GM19351 (cell line): ENCODE results near the gene ZNF398.
"Not testable (repeated sequence)": the region's sequence is repeated elsewhere in the genome, so short reads cannot be mapped to it uniquely, and the experiment has no call there.

ENCODE experiments used
- ATAC-seq: cut with Tn5 transposase; IDR thresholded peaks from one replicate; pipeline ENCODE4 v1.9.1; 2021; ENCODE audit warnings: mild to moderate bottlenecking, moderate library complexity; ENCODE audit not compliant: unreplicated experiment

The ZNF398 gene

GRCh38 chr7:149147072-149147751, at the start of gene ZNF398:
TSS of gene ZNF398 (plus strand) at chr7:149147453. CDS start at chr7:149147743, 290 bp downstream.
- ATAC-seq, result peak; percentile 67

GRCh38 chr7:149099058-149099457, 48.2 kb upstream of the ZNF398 start:
- ATAC-seq, result no peak

- ATAC-seq, result no peak
Observed at GRCh38 chr7:149100821-149101220, 46.4 kb upstream of the ZNF398 start.

- no peak for ATAC-seq
Observed at GRCh38 chr7:149102666-149103065, 44.6 kb upstream of the ZNF398 start.

- no peak for ATAC-seq
Observed at GRCh38 chr7:149103424-149103823, 43.8 kb upstream of the ZNF398 start.

DNA sequence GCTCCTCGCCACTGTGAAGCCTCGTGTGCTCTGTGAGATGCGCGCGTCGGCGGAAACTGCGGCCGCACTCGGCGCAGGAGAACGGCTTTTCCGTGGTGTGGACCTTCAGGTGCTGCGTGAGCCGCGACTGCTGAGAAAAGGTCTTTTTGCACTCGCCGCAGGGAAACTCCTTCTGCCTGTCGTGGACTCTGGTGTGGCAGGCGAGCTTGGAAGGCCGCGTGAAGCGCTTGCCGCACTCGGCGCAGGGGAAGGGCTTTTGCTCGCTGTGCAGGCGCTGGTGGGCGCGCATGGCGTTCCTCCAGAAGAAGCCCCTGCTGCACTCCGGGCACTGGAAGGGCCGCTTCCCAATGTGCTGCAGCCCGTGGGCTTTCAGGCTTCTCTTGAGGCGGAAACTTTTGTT, 43.0 kb upstream of the ZNF398 start:
- ATAC-seq, result no peak

GRCh38 chr7:149104749-149105148, 42.5 kb upstream of the ZNF398 start:
- no peak for ATAC-seq

GRCh38 chr7:149109969-149110368, 37.3 kb upstream of the ZNF398 start:
- no peak for ATAC-seq

GRCh38 chr7:149125189-149125862, 21.9 kb upstream of the ZNF398 start:
- ATAC-seq, result no peak

GRCh38 chr7:149125863-149126661, 21.2 kb upstream of the ZNF398 start, which contains the start of gene ZNF425:
TSS of gene ZNF425 (minus strand) at chr7:149126324. CDS start at chr7:149126213, 111 bp downstream.
- ATAC-seq, result peak; percentile 78

DNA sequence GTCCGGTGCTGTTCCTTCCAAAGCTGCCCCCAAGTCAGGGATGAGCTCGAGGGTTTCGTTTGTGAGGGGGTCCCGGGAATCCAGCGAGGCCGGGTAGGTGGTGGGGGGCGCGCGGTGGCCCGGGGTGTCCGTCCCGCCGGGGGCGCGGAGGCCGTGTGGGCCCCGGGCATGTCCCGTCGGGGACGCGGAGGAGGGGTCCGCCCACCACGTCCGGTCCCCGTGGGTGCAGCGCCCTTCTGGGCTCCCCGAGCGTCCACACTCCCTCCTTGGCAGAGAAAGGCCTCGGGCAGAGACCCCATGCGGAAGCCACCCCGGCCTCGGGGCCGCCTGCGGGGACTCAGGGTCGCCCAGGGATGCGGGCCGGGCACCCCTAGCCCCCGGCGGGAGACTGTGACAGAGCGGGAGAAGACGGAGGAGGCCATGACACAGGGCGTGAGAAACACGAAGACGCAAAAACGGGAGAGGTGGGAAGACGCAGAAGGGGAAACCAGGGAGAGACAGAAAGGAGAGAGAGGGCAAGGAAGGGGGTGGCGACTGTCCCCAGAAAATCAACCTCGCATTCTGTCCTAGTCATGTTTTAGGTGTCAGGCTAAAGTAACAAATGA, 20.5 kb upstream of the ZNF398 start:
- peak; percentile 41 for ATAC-seq

- ATAC-seq, result no peak
Observed at GRCh38 chr7:149130572-149131198, 16.6 kb upstream of the ZNF398 start.

DNA sequence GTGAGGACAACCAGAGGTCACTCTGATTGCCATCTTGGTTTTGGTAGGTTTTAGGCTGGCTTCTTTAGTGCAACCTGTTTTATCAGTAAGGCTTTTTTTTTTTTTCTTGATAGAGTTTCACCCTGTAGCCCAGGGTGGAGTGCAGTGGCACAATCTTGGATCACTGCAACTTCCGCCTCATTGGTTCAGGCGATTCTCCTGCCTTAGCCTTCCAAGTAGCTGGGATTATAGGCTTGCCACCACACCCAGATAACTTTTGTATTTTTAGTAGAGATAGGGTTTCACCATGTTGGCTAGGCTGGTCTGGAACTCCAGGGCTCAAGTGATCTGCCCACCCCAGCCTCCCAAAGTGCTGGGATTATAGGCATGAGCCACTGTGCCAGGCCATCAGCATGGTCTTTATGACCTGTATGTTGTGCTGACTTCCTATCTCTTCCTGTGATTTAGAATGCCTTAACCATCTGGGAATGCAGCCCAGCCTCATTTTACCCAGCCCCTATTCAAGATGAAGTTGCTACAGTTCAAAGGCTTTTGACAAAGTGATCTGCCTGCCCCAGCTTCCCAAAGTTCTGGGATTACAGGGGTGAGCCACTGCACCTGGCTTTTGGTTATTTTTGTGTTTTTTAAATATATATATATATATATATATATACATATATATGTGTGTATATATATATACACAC, 14.1 kb upstream of the ZNF398 start:
- no peak for ATAC-seq

GRCh38 chr7:149136118-149136517, 11.1 kb upstream of the ZNF398 start:
- ATAC-seq, result no peak

- ATAC-seq, result no peak
Observed at GRCh38 chr7:149140831-149141230, 6.4 kb upstream of the ZNF398 start.

GRCh38 chr7:149141893-149142292, 5.4 kb upstream of the ZNF398 start:
- no peak for ATAC-seq

GRCh38 chr7:149144436-149144922, 2.8 kb upstream of the ZNF398 start:
- not testable (repeated sequence) for ATAC-seq

GRCh38 chr7:149145031-149145845, 2.0 kb upstream of the ZNF398 start:
- no peak for ATAC-seq
